ENCODE measurements around the gene AKAP7. TPM values are rescaled to one million over a fixed set of nuclear protein-coding genes. Genes with fewer than 3 reads are reported as not detected.
"Not testable (repeated sequence)": the region's sequence is repeated elsewhere in the genome, so short reads cannot be mapped to it uniquely, and the experiment has no call there.

The AKAP7 gene
- total and polyA plus RNA-seq, 5 donors: 9.3 to 16.2 (median 14.5) TPM

GRCh38 chr6:131325669-131326068 is 190.4 kb downstream of the AKAP7 start:
- H3K27ac ChIP-seq (ENCODE audit: low read length); H3K4me3 ChIP-seq (ENCODE audit: low read length); ATAC-seq; intact Hi-C loops (cut with DNase I); H3K4me1 ChIP-seq (ENCODE audit: control insufficient read depth, insufficient read depth, low read length); H3K9me3 ChIP-seq (ENCODE audit: control insufficient read depth, low read length); H3K27me3 ChIP-seq (ENCODE audit: control insufficient read depth, insufficient read depth); DNase-seq: not testable (repeated sequence)
- WGBS: 91% methylated on average over 14 of the region's 14 CpGs

DNA sequence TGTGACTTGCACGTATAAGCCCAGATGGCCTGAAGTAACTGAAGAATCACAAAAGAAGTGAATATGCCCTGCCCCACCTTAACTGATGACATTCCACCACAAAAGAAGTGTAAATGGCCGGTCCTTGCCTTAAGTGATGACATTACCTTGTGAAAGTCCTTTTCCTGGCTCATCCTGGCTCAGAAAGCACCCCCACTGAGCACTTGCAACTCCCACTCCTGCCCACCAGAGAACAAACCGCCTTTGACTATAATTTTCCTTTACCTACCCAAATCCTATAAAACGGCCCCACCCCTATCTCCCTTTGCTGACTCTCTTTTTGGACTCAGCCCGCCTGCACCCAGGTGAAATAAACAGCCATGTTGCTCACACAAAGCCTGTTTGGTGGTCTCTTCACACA is 193.5 kb downstream of the AKAP7 start:
- H3K27ac ChIP-seq (ENCODE audit: low read length); intact Hi-C loops (cut with DNase I); H3K9me3 ChIP-seq (ENCODE audit: control insufficient read depth, low read length); DNase-seq; H3K27me3 ChIP-seq (ENCODE audit: control insufficient read depth, insufficient read depth); H3K4me3 ChIP-seq (ENCODE audit: low read length); ATAC-seq; H3K4me1 ChIP-seq (ENCODE audit: control insufficient read depth, insufficient read depth, low read length): not testable (repeated sequence)
- WGBS: 72% methylated on average over 4 of the region's 5 CpGs

DNA sequence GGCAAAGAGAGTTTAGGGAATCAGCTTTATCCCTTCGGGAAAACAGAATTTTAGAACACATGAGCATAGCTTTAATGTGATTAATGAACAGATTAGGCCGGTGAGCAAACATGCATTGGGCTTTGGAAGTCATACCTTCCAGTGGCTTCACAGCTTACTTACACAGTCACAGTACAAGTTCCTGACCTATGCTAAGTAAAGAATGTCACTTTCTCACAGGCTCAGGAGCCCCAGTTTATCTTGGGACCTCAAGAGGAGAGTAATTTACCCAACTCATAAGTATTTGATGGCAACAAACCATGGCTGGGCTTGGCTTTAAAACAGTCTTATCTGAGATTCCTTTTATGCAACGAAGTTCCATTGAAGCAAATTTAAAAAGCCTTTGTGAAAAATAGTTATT is 195.9 kb downstream of the AKAP7 start:
- 48% methylated on average over 3 of the region's 3 CpGs for WGBS
- H3K4me3 ChIP-seq (ENCODE audit: low read length): no peak overlapping the region
- no peaks in the 10 kb centered on the region for H3K9me3 ChIP-seq (ENCODE audit: control insufficient read depth, low read length)
- no peaks in the 10 kb centered on the region for H3K4me1 ChIP-seq (ENCODE audit: control insufficient read depth, insufficient read depth, low read length)
- H3K27ac ChIP-seq (ENCODE audit: low read length): no peak overlapping the region
- ATAC-seq: no peak
- intact Hi-C loops (cut with DNase I): no loop called here
- no peak for DNase-seq
- H3K27me3 ChIP-seq (ENCODE audit: control insufficient read depth, insufficient read depth): no peaks in the 10 kb centered on the region

DNA sequence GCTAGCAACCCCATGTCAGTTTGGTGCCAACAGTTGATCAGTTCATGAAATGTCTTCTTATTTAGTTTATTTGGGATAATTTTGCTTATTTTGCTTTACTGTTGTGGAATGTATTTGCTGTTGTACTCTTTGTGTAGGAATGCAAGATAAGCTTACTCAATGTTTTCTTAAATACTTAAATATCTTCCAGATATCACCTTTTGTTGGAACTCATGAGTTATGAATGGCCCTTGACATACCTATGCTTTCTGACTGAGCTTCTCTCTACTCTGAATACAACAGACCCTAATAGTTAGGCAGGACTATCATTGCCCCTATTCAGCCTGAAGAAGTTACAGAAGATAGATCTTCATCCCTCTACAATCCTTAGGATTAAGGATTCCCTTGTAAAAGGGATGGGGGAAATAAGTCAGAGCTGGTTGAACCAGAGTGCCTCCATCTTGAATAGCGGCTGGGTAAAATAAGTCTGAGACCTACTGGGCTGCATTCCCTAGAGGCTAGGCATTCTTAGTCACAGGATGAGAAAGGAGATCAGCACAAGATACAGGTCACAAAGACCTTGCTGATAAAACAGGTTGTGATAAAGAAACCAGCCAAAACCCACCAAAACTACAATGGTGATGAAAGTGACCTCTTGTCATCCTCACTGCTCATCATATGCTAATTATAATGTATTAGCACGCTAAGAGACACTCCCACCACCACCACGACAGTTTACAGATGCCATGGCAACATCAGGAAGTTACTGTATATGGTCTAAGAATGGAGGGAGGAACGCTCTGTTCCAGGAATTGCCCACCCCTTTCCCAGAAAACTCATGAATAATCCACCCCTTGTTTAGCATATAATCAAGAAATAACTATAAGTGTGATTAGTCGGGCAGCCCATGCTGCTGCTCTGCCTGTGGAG is 196.9 kb downstream of the AKAP7 start:
- no peak overlapping the region for H3K27ac ChIP-seq (ENCODE audit: low read length)
- no peak overlapping the region for H3K4me3 ChIP-seq (ENCODE audit: low read length)
- WGBS: 78% methylated on average over 5 of the region's 5 CpGs
- no peaks in the 10 kb centered on the region for H3K27me3 ChIP-seq (ENCODE audit: control insufficient read depth, insufficient read depth)
- intact Hi-C loops (cut with DNase I): no loop called here
- DNase-seq: no peak
- H3K9me3 ChIP-seq (ENCODE audit: control insufficient read depth, low read length): no peaks in the 10 kb centered on the region
- ATAC-seq: no peak
- H3K4me1 ChIP-seq (ENCODE audit: control insufficient read depth, insufficient read depth, low read length): no peaks in the 10 kb centered on the region

Other genes starting within 250 kb of the AKAP7 start
- 100 to 1,000 TPM in 3 of 4 donors, 10 to 100 TPM in 1; 95.3 to 120 (median 107) TPM for gene EPB41L2, start 72.2 kb upstream of the AKAP7 start, total RNA-seq
- 30.2 TPM for gene EPB41L2, start 72.2 kb upstream of the AKAP7 start, polyA plus RNA-seq

All from right cardiac atrium (tissue), 5 donors.